T-helper 1 cell treated with Interleukin-12 subunit alpha and Interleukin-12 subunit beta and Interleukin-4 antibody, amounts not matched to agents 30 μg/mL and 1 μg/mL, for 36 hours (primary cell): Measurements from ENCODE around the gene MRFAP1L1.
"Not testable (repeated sequence)": the region's sequence is repeated elsewhere in the genome, so short reads cannot be mapped to it uniquely, and the experiment has no call there.

Experiments used
- H3K27ac Mint-ChIP-seq: one replicate; pipeline ENCODE4 v1.8.0; 2021; ENCODE audit warnings: mild to moderate bottlenecking, mixed read lengths
- H3K27me3 Mint-ChIP-seq: one replicate; pipeline ENCODE4 v1.8.0; 2021; ENCODE audit warnings: low read depth, mixed read lengths
- H3K36me3 Mint-ChIP-seq: one replicate; pipeline ENCODE4 v1.8.0; 2021; ENCODE audit warnings: low read depth, mixed read lengths
- H3K4me1 Mint-ChIP-seq: one replicate; pipeline ENCODE4 v1.8.0; 2021; ENCODE audit warnings: low read depth, mixed read lengths
- H3K4me3 Mint-ChIP-seq: one replicate; pipeline ENCODE4 v1.8.0; 2021; ENCODE audit warnings: mild to moderate bottlenecking, moderate library complexity, mixed read lengths
- H3K9me3 Mint-ChIP-seq: one replicate; pipeline ENCODE4 v1.8.0; 2021; ENCODE audit warnings: mixed read lengths

MRFAP1L1 gene

DNA sequence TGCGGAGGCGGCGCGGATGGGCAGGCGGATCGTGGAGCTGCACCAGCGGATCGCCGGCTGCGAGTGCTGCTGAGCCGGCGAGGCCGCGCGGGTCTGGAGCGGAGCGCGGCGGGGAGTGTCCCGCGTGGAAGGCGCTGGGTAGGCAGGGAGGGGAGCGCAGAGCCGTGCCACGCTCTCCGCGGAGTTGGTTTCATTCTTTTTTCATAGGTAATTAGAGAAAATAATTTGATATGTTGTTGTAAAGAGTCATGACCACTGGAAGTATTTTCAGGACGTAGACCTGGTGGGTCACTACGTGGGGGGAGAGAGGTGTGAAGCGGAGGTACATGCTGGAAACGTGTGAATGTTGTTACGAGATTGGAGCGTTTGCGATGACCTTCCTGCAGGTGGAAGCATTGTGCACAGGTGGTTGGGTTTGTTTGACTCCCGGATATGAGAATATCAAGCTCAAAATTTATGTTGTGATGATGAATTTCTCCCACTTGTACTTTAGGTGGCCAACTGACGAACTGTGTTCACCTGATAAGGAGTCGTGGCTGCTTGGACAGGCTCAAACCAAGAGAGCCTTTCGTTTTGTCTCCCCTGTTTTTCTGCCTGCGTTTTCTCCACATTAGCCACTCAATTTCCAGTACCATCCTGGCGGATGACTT lies 35.0 kb downstream of the MRFAP1L1 start:
- no peaks in the 10 kb centered on the region for H3K27me3 Mint-ChIP-seq
- H3K4me3 Mint-ChIP-seq = peak overlapping the region; percentile 97
- peaks cover 44% of the 10 kb centered on the region for H3K4me1 Mint-ChIP-seq
- peaks cover 40% of the 10 kb centered on the region for H3K36me3 Mint-ChIP-seq
- peak overlapping the region; percentile 97 for H3K27ac Mint-ChIP-seq
- H3K9me3 Mint-ChIP-seq = no peaks in the 10 kb centered on the region

DNA sequence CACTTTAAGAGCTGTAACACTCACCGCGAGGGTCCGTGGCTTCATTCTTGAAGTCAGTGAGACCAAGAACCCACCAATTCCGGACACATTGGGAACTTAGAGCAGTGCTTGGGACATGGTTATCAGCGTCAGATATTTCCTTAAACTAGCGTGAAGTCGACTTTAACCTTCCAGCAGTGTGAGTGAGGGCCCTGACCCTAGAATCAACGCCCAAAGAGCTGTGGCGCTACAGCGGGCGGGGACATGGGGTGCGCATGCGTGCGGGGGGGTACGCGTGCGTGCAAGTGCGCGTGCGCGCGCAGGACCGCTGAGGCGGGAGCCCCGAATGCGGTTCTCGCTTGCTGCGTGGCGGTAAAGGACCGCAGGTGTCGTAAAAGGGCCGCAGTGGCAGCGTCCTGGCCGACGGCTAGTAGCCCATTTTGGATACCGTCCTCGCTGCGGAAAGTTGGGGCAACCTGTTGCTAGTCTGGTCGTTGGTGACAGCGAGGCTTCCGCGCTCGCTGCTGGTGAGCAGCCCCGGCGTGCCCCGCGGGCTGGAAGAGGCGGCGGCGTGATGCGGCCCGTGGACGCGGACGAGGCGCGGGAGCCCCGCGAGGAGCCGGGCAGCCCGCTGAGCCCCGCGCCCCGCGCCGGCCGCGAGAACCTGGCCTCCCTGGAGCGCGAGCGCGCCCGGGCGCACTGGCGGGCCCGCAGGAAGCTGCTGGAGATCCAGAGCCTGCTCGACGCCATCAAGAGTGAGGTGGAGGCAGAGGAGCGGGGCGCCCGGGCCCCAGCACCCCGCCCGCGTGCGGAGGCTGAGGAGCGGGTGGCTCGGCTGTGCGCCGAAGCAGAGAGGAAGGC lies 35.8 kb downstream of the MRFAP1L1 start:
- H3K4me1 Mint-ChIP-seq = peaks cover 42% of the 10 kb centered on the region
- H3K4me3 Mint-ChIP-seq = peak overlapping the region; percentile 97

DNA sequence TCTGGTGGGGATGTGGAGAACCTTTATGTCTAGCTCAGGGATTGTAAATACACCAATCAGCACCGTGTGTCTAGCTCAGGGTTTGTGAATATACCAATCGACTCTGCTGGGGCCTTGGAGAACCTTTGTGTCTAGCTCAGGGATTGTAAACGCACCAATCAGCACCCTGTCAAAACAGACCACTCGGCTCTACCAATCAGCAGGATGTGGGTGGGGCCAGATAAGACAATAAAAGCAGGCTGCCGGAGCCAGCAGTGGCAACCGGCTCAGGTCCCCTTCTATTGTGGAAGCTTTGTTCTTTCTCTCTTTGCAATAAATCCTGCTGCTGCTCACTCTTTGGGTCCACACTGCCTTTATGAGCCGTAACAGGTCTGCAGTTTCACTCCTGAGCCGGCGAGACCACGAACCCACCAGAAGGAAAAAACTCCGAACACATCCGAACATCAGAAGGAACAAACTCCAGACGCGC lies 36.4 kb downstream of the MRFAP1L1 start:
- Mint-ChIP-seq H3K27ac (peak overlapping the region; percentile 98), H3K36me3 (peaks cover 33% of the 10 kb centered on the region), H3K4me1 (peaks cover 37% of the 10 kb centered on the region), H3K4me3 (peak overlapping the region; percentile 97)
- H3K9me3 Mint-ChIP-seq, H3K27me3 Mint-ChIP-seq: not testable (repeated sequence)

More for the DNA sequence above, 35.8 kb downstream of the MRFAP1L1 start:
- peaks cover 37% of the 10 kb centered on the region for H3K36me3 Mint-ChIP-seq
- no peaks in the 10 kb centered on the region for H3K9me3 Mint-ChIP-seq
- no peaks in the 10 kb centered on the region for H3K27me3 Mint-ChIP-seq
- peak overlapping the region; percentile 98 for H3K27ac Mint-ChIP-seq

DNA sequence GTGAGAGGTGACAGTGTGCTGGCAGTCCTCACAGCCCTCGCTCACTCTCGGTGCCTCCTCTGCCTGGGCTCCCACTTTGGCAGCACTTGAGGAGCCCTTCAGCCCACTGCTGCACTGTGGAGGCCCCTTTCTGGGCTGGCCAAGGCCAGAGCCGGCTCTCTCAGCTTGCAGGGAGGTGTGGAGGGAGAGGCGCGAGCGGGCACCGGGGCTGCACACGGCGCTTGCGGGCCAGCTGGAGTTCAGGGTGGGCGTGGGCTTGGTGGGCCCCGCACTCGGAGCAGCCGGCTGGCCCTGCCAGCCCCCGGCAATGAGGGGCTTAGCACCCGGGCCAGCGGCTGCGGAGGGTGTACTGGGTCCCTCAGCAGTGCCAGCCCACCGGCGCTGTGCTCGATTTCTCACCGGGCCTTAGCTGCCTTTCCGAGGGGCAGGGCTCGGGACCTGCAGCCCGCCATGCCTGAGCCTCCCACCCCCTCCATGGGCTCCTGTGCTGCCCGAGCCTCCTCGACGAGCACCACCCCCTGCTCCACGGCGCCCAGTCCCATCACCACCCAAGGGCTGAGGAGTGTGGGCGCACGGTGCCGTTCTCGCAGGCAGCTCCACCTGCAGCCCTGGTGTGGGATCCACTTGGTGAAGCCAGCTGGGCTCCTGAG lies 37.0 kb downstream of the MRFAP1L1 start:
- H3K4me3 Mint-ChIP-seq, H3K27ac Mint-ChIP-seq, H3K9me3 Mint-ChIP-seq, H3K27me3 Mint-ChIP-seq: not testable (repeated sequence)
- H3K4me1 Mint-ChIP-seq = peaks cover 36% of the 10 kb centered on the region
- H3K36me3 Mint-ChIP-seq = peaks cover 32% of the 10 kb centered on the region

DNA sequence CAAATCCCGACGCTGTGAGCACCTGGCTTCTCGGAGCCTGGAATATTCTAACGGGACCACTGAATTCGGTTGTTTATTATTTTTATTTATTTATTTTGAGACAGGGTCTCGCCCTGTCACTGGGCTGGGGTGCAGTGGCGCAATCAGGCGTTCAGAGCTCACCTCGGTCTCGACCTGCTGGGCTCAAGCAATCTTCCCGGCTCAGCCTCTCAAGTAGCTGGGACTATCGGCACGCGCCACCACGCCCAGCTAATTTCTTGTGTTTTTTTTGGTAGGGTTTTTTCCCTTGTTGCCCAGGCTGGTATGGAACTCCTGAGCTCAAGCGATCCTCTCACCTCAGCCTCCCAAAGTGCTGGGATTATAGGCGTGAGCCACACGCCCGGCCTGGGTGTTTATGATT lies 37.5 kb downstream of the MRFAP1L1 start:
- no peaks in the 10 kb centered on the region for H3K27me3 Mint-ChIP-seq
- no peak overlapping the region for H3K4me3 Mint-ChIP-seq
- no peak overlapping the region for H3K27ac Mint-ChIP-seq
- H3K36me3 Mint-ChIP-seq = peaks cover 29% of the 10 kb centered on the region
- no peaks in the 10 kb centered on the region for H3K9me3 Mint-ChIP-seq
- H3K4me1 Mint-ChIP-seq = peaks cover 30% of the 10 kb centered on the region

DNA sequence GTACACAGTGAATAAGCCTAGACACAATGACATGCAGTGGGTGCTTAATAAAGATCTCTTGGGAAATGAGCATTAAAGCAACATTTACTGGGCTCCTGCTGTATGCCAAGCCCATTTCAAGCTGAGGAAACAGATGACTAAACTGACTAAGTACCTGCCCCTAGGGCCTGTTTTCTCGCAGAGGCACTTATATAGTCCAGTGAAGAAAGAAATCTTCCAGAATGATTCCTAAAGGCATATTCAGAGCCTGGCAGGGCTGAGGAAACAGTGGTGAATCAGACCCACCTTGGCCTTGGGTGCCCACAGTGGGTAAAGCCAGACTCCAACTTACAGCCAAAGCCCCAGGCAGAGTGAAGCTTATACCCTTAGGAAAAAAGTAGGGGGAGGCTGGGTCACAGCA lies 38.0 kb downstream of the MRFAP1L1 start:
- H3K36me3 Mint-ChIP-seq = peaks cover 26% of the 10 kb centered on the region
- no peaks in the 10 kb centered on the region for H3K9me3 Mint-ChIP-seq

DNA sequence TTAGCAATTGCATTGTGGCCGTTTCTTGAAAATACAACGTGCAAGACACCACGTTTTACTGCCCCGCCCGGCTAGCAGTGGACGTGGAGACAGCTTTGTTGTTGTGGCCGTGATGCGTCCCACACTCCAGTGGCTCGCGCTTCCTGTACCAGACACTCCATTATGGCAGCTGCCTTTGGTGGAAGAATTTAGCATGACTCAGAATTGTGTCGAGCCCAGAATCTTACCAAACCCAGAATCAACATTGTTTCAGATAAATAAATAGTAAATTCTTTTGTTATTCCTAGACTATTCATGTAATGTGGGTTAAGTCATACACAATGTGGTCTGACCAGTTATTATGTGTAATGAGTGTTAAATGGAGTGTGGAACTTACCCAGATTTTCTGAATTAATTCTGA lies 41.3 kb downstream of the MRFAP1L1 start:
- Mint-ChIP-seq H3K27ac (no peak overlapping the region), H3K36me3 (peaks cover 4% of the 10 kb centered on the region), H3K4me1 (peaks cover 3% of the 10 kb centered on the region), H3K27me3 (peaks cover 3% of the 10 kb centered on the region), H3K9me3 (no peaks in the 10 kb centered on the region), H3K4me3 (no peak overlapping the region)

More for the DNA sequence above, 38.0 kb downstream of the MRFAP1L1 start:
- Mint-ChIP-seq H3K4me1 (peaks cover 27% of the 10 kb centered on the region), H3K27ac (no peak overlapping the region), H3K27me3 (no peaks in the 10 kb centered on the region), H3K4me3 (no peak overlapping the region)

DNA sequence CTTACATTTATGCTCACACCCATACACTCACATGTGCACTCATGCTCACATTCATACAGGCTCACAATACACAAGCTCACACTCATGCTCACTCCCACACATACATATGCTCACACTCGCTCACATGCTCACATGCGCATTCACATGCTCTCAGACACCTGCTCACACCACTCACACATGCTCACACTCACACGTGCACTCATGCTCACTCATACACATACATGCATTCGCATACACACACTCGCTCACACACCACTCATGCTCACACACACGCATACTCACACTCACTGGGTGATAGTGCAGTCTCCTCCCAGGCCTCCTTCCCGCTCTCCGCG lies 44.4 kb downstream of the MRFAP1L1 start:
- Mint-ChIP-seq H3K4me1 (no peaks in the 10 kb centered on the region), H3K27ac (no peak overlapping the region), H3K9me3 (no peaks in the 10 kb centered on the region), H3K27me3 (peaks cover 31% of the 10 kb centered on the region), H3K4me3 (no peak overlapping the region), H3K36me3 (peaks cover 1% of the 10 kb centered on the region)

DNA sequence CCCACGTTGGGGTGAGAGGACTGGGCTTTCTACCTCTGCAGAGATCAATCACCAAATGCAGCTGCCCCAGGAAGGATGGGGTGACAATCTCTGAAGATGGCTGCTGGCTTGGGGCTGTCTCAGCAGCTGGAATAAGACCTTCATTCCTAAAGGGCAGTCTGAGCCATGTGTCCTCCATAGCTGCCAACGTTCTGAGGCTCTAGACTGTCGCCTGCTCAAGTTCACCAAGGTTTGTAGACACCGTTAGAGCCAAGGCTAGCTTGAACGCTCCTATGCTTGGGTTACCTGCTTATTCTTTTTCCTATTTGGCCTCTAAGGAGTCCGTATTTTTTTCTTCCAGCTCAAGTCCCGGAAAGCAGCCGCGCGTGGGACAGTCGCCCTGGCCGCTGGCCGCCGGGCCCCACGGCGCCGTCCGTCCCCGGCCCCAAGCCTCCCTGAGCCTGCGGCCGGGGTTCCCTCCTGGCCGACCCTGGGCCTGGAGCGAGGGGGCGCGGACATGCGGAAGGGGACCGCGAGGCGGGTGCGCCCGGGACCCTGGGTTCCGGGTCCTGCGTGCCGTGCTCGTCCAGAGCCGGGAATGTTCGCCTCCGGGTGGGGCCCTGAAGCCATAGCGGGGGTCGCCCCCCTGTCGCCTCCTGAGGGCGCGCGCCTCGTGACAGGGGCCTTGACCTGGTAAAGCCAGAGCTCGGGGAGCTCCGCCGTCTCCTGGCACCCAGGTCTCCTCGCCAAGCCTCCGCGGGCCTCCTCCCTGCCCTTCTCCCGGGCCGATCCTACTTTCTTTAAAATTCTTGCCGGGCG lies 45.9 kb downstream of the MRFAP1L1 start:
- Mint-ChIP-seq H3K9me3 (no peaks in the 10 kb centered on the region), H3K27ac (no peak overlapping the region), H3K4me3 (peak overlapping the region; percentile 36), H3K36me3 (peaks cover 1% of the 10 kb centered on the region), H3K27me3 (peaks cover 43% of the 10 kb centered on the region), H3K4me1 (peaks cover 4% of the 10 kb centered on the region)

DNA sequence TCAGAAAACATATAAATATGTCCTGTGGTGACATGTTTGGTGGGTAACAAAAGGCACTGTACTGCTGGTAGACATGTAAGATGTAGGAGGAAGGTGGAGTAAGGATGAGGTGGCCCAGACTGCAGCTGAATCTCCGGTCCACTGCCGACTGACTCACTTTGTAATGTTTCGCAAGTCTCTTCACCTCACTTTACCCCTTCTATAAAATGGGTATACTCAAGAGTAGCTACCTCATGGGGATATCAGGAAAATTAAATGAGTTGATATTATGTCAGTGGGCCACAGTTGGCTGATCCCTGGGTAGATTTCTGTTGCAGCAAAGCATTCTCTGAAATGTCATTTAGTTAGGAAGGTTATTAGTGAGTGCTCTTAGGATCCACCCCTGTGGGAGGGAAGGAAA lies 47.1 kb downstream of the MRFAP1L1 start:
- H3K27ac Mint-ChIP-seq = no peak overlapping the region
- H3K9me3 Mint-ChIP-seq = no peaks in the 10 kb centered on the region
- H3K27me3 Mint-ChIP-seq = peaks cover 43% of the 10 kb centered on the region
- peaks cover 6% of the 10 kb centered on the region for H3K4me1 Mint-ChIP-seq
- peaks cover 1% of the 10 kb centered on the region for H3K36me3 Mint-ChIP-seq
- no peak overlapping the region for H3K4me3 Mint-ChIP-seq

DNA sequence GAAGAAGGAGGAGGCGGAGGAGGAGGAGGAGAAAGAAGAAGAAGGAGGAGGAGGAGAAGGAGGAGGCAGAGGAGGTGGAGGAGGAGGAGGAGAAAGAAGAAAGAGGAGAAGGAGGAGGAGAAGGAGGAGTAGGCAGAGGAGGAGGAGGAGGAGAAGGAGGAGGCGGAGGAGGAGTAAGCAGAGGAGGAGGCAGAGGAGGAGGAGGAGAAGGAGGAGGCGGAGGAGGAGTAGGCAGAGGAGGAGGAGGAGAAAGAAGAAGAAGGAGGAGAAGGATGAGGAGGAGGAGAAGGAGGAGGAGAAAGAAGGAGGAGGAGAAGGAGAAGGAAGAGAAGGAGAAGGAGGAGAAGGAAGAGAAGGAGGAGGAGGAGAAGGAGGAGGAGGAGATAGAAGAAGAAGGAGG lies 49.2 kb downstream of the MRFAP1L1 start:
- peaks cover 6% of the 10 kb centered on the region for H3K4me1 Mint-ChIP-seq
- no peak overlapping the region for H3K4me3 Mint-ChIP-seq
- H3K36me3 Mint-ChIP-seq = peaks cover 1% of the 10 kb centered on the region
- peaks cover 3% of the 10 kb centered on the region for H3K9me3 Mint-ChIP-seq
- no peak overlapping the region for H3K27ac Mint-ChIP-seq
- peaks cover 43% of the 10 kb centered on the region for H3K27me3 Mint-ChIP-seq

DNA sequence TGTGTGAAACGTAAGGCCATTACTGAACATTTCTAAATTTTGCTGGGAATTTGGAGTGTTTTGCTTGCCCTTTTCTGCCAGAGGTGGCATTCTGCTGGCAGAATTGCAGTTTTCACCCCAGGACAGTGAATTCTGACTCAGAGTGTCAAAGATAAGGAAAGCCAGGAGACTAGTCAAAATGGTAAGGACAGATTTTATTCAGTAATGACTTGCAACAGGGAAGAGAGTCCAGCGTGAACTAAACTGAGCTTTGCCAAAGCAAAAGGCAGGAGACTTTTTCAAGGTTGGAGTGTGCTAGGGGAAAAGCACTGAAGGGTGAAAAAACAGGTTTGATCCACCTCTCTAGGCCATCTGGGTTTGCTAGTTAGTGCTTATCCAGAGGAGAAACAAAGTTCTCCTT lies 49.8 kb downstream of the MRFAP1L1 start:
- no peak overlapping the region for H3K27ac Mint-ChIP-seq
- peaks cover 6% of the 10 kb centered on the region for H3K4me1 Mint-ChIP-seq
- H3K4me3 Mint-ChIP-seq = no peak overlapping the region

DNA sequence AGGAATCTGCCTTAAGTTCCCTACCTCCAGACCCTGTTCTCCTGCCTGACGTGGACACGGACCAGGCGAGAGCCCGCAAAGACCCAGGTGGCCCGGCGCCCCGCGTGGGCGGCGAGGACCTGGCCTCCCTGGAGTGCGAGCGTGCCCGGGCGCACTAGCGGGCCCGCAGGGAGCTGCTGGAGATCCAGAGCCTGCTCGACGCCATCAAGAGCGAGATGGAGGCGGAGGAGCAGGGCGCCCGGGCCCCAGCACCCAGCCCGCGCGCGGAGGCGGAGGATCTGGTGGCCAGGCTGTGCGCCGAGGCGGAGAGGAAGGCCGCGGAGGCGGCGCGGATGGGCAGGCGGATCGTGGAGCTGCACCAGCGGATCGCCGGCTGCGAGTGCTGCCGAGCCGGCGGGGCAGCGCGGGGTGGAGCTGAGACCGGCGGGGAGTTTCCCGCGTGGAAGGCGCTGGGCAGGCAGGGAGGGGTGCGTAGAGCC lies 51.0 kb downstream of the MRFAP1L1 start:
- Mint-ChIP-seq H3K27ac (no peak overlapping the region), H3K4me1 (peaks cover 6% of the 10 kb centered on the region), H3K27me3 (peaks cover 42% of the 10 kb centered on the region)

More for the DNA sequence above, 49.8 kb downstream of the MRFAP1L1 start:
- H3K27me3 Mint-ChIP-seq = peaks cover 43% of the 10 kb centered on the region
- H3K9me3 Mint-ChIP-seq = peaks cover 4% of the 10 kb centered on the region
- H3K36me3 Mint-ChIP-seq = peaks cover 1% of the 10 kb centered on the region

DNA sequence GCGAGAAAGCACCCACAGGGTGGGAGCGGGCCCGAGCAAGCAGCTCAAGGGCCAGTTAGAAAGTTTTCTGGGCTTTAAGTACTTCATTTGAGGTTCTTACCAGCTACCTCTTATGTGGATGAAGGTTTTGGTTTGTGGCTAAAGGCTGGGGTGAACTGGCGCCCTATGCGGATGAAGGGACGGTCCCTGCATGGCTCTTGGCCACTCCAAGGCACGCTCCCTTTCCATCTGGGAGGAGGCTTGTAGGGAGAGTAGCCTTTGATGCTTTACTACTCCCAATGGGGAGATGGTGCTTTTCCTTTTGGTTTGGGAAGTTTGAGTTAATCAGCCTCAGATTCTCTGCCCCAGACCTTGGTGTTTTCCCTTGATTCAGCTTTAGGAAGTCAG lies 51.5 kb downstream of the MRFAP1L1 start:
- Mint-ChIP-seq H3K4me1 (peaks cover 6% of the 10 kb centered on the region), H3K27ac (no peak overlapping the region)

More for the DNA sequence above, 51.0 kb downstream of the MRFAP1L1 start:
- Mint-ChIP-seq H3K9me3 (peaks cover 4% of the 10 kb centered on the region), H3K4me3 (peak overlapping the region; percentile 46), H3K36me3 (peaks cover 1% of the 10 kb centered on the region)

More for the DNA sequence above, 51.5 kb downstream of the MRFAP1L1 start:
- Mint-ChIP-seq H3K27me3 (peaks cover 38% of the 10 kb centered on the region), H3K9me3 (peaks cover 4% of the 10 kb centered on the region), H3K4me3 (peak overlapping the region; percentile 17), H3K36me3 (peaks cover 1% of the 10 kb centered on the region)
